Retinal pigment epithelial cell (primary cell): Measurements from ENCODE around the gene NIBAN1.
A peak's percentile ranks its signal among the peaks of the same experiment; 100 is the strongest.

ENCODE experiments used
- DNase-seq: peaks from one replicate; pipeline ENCODE4 v3.0.0-alpha.2; 2010; ENCODE audit warnings: low read depth
- H3K4me3 ChIP-seq: 2 replicates; pipeline ENCODE4 v1.5.1; 2011; ENCODE audit warnings: mild to moderate bottlenecking, low read length, control low read depth, moderate library complexity
- CTCF ChIP-seq: conservative IDR thresholded peaks from 2 replicates; pipeline ENCODE4 v1.5.1; 2011; ENCODE audit warnings: low read depth, low read length, control low read depth, inconsistent platforms

NIBAN1 gene

GRCh38 chr1:184973272-184974055 is 844 bp downstream of the NIBAN1 start:
- peak overlapping the region; percentile 83 for H3K4me3 ChIP-seq
- no peak for TF ChIP-seq CTCF
- DNase-seq: no peak

- DNase-seq: no peak
- H3K4me3 ChIP-seq: peak overlapping the region; percentile 83
- no peak for TF ChIP-seq CTCF
Measured at GRCh38 chr1:184972315-184973055, 1.8 kb downstream of the NIBAN1 start.

GRCh38 chr1:184971522-184972265 is 2.6 kb downstream of the NIBAN1 start:
- no peak overlapping the region for H3K4me3 ChIP-seq
- DNase-seq: no peak
- no peak for TF ChIP-seq CTCF

GRCh38 chr1:184970691-184971161 is 3.6 kb downstream of the NIBAN1 start:
- no peak for TF ChIP-seq CTCF
- no peak for DNase-seq

GRCh38 chr1:184966989-184967388 is 7.3 kb downstream of the NIBAN1 start:
- no peak overlapping the region for H3K4me3 ChIP-seq
- no peak for TF ChIP-seq CTCF
- DNase-seq: no peak

More at GRCh38 chr1:184970691-184971161, 3.6 kb downstream of the NIBAN1 start:
- H3K4me3 ChIP-seq: no peak overlapping the region

- TF ChIP-seq CTCF: no peak
- DNase-seq: no peak
- no peak overlapping the region for H3K4me3 ChIP-seq
Measured at GRCh38 chr1:184965944-184966860, 8.1 kb downstream of the NIBAN1 start.
